B cell (primary cell): ENCODE measurements around the gene ZSCAN21.

ENCODE experiments used
- EZH2 ChIP-seq: IDR thresholded peaks from 2 replicates; pipeline ENCODE4 v1.6.1; 2012; ENCODE audit warnings: borderline replicate concordance, low read depth, mild to moderate bottlenecking, moderate library complexity, low read length; ENCODE audit not compliant: insufficient read depth, poor library complexity, severe bottlenecking
- TF ChIP-seq, protein P1 (sequence below): fragments of 200-600 bp; IDR thresholded peaks from one replicate; pipeline ENCODE4 v1.8.0; 2022; ENCODE audit warnings: antibody characterized with exemption, mild to moderate bottlenecking

GRCh38 chr7:100089458-100090196, 40.1 kb downstream of the ZSCAN21 start:
- TF ChIP-seq, protein P1, sequence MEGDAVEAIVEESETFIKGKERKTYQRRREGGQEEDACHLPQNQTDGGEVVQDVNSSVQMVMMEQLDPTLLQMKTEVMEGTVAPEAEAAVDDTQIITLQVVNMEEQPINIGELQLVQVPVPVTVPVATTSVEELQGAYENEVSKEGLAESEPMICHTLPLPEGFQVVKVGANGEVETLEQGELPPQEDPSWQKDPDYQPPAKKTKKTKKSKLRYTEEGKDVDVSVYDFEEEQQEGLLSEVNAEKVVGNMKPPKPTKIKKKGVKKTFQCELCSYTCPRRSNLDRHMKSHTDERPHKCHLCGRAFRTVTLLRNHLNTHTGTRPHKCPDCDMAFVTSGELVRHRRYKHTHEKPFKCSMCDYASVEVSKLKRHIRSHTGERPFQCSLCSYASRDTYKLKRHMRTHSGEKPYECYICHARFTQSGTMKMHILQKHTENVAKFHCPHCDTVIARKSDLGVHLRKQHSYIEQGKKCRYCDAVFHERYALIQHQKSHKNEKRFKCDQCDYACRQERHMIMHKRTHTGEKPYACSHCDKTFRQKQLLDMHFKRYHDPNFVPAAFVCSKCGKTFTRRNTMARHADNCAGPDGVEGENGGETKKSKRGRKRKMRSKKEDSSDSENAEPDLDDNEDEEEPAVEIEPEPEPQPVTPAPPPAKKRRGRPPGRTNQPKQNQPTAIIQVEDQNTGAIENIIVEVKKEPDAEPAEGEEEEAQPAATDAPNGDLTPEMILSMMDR, result no peak
- TF ChIP-seq EZH2, result no peak
